Endothelial cell of umbilical vein (primary cell): ENCODE measurements around the gene CCDC171. TPM values are rescaled to one million over a fixed set of nuclear protein-coding genes. Genes with fewer than 3 reads are reported as not detected.

ENCODE experiments used
- BruUV-seq: library from RNA; stranded (reverse); fragments of 400-500 nt; replicated peaks from 2 replicates; lab custom pipeline; 2021; lab: Mats Ljungman, UMichigan
- CTCF ChIA-PET: fragments of 300-600, 350-600 bp; sonication (Branson Sonifier 250); formaldehyde crosslinking; loops from one replicate; lab custom pipeline; 2021; ENCODE audit warnings: antibody characterized with exemption, inconsistent platforms; lab: Charles Lee
- POLR2A ChIA-PET: fragments of 300-600, 350-600 bp; sonication (Branson Sonifier 250); formaldehyde crosslinking; loops from one replicate; lab custom pipeline; 2021; ENCODE audit warnings: antibody characterized with exemption, inconsistent platforms; lab: Charles Lee
- DNase-seq: peaks from one replicate; pipeline ENCODE4 v3.0.0-alpha.2; 2011; ENCODE audit warnings: low read depth, low spot score
- FAIRE-seq: peaks from 2 replicates; lab custom pipeline; 2011; peaks lifted over from hg19 to GRCh38; lab: Jason Lieb, UNC
- H2AFZ ChIP-seq: 2 replicates; pipeline ENCODE4 v1.6.0; 2012; ENCODE audit warnings: low read depth, low read length, control low read depth, inconsistent platforms
- H3K27ac ChIP-seq: 2 replicates; pipeline ENCODE4 v1.5.1; 2011; ENCODE audit warnings: low read depth, mild to moderate bottlenecking, control low read depth, low read length, moderate library complexity; ENCODE audit not compliant: insufficient read depth
- H3K27me3 ChIP-seq, 2 experiments: 2 replicates each; pipeline versions ENCODE4 v1.6.0 to v1.6.1; 2011; ENCODE audit warnings: low read length in 2 of 2, mixed read lengths in 1 of 2; ENCODE audit not compliant: control insufficient read depth in 2 of 2, insufficient read depth in 2 of 2
- H3K36me3 ChIP-seq, 2 experiments: 2 replicates in 1 of 2; 3 replicates in 1 of 2; pipeline ENCODE4 v1.5.1; 2011; ENCODE audit warnings: low read length in 2 of 2, mild to moderate bottlenecking in 1 of 2, moderate library complexity in 1 of 2; ENCODE audit not compliant: control insufficient read depth in 2 of 2, insufficient read depth in 2 of 2; ENCODE audit errors: extremely low read depth in 1 of 2
- H3K4me1 ChIP-seq: 3 replicates; pipeline ENCODE4 v1.5.1; 2011; ENCODE audit warnings: mild to moderate bottlenecking, low read length; ENCODE audit not compliant: control insufficient read depth, insufficient read depth; ENCODE audit errors: extremely low read depth
- H3K4me2 ChIP-seq: 2 replicates; pipeline ENCODE4 v1.6.1; 2011; ENCODE audit warnings: low read length, control low read depth, mixed read lengths; ENCODE audit not compliant: insufficient read depth
- H3K4me3 ChIP-seq, 3 experiments: fragments of 200-600 bp in 1 of 3; sonication (generic), shearing (Covaris generic) in 1 of 3; replicated peaks in 1 of 3; 2 replicates each; pipeline ENCODE4 v1.5.1; 2011 to 2016; ENCODE audit warnings: control low read depth in 3 of 3, low read length in 3 of 3, mild to moderate bottlenecking in 2 of 3, inconsistent platforms in 1 of 3, low read depth in 1 of 3, moderate library complexity in 1 of 3; ENCODE audit not compliant: insufficient read depth in 1 of 3
- H3K79me2 ChIP-seq: 2 replicates; pipeline ENCODE4 v1.6.0; 2012; ENCODE audit warnings: low read length, inconsistent platforms; ENCODE audit not compliant: control insufficient read depth, insufficient read depth
- H3K9ac ChIP-seq: replicated peaks from 2 replicates; pipeline ENCODE3; 2011; ENCODE audit warnings: low read length, control low read depth; ENCODE audit not compliant: insufficient read depth; ENCODE audit errors: extremely low read depth
- H3K9me1 ChIP-seq: replicated peaks from 3 replicates; pipeline ENCODE4 v1.6.0; 2011; ENCODE audit warnings: mild to moderate bottlenecking, low read length; ENCODE audit not compliant: control insufficient read depth, insufficient read depth; ENCODE audit errors: extremely low read depth
- H3K9me3 ChIP-seq: replicated peaks from 2 replicates; pipeline ENCODE4 v1.5.1; 2012; ENCODE audit warnings: low read length, inconsistent platforms; ENCODE audit not compliant: control insufficient read depth, insufficient read depth
- H4K20me1 ChIP-seq: replicated peaks from 2 replicates; pipeline ENCODE3; 2011; ENCODE audit warnings: mild to moderate bottlenecking, low read length; ENCODE audit not compliant: control insufficient read depth, insufficient read depth; ENCODE audit errors: extremely low read depth
- EZH2 ChIP-seq: IDR thresholded peaks from 2 replicates; pipeline ENCODE4 v1.6.1; 2012; ENCODE audit warnings: borderline replicate concordance, low read depth, mild to moderate bottlenecking, moderate library complexity, low read length, inconsistent platforms; ENCODE audit not compliant: severe bottlenecking
- FOS ChIP-seq: IDR thresholded peaks from 2 replicates; pipeline ENCODE4 v1.6.1; 2011; ENCODE audit warnings: mild to moderate bottlenecking, low read length, moderate library complexity, borderline replicate concordance; ENCODE audit not compliant: insufficient read depth
- GATA2 ChIP-seq: IDR thresholded peaks from 2 replicates; pipeline ENCODE4 v1.7.0; 2011; ENCODE audit warnings: low read depth, mild to moderate bottlenecking, moderate library complexity, mixed read lengths, low read length; ENCODE audit not compliant: insufficient read length, insufficient read depth
- MYC ChIP-seq: IDR thresholded peaks from one replicate; pipeline ENCODE4 v1.6.1; 2011; ENCODE audit warnings: mild to moderate bottlenecking, low read depth, low read length
- dilution Hi-C: fragments of 300-500 bp; cut with MboI; formaldehyde crosslinking; loops from one replicate; pipeline ENCODE4 v1.15.0; 2019; ENCODE audit warnings: low sequenced_read_pairs; ENCODE audit not compliant: extremely low pct_ligation_motif_present
- intact Hi-C: fragments of 100-400 bp; cut with micrococcal nuclease; formaldehyde crosslinking; loops from one replicate; pipeline ENCODE4 v1.10.0; 2022
- polyA plus RNA-seq, 4 experiments: library from polyadenylated mRNA; depleted of rRNA in 3 of 4; stranded (reverse) in 3 of 4; unstranded in 1 of 4; fragments of >200 nt; gene quantifications; 2 replicates each; pipeline versions ENCODE4 v1.2.1 to v1.2.3, GENCODE V29; 2011 to 2012; ENCODE audit warnings: missing spikeins in 1 of 4
- total RNA-seq: library from RNA; stranded (reverse); gene quantifications from 2 replicates; pipeline ENCODE4 v1.2.3, GENCODE V29; 2021
- TF ChIP-seq, protein P1 (sequence below): IDR thresholded peaks from 2 replicates; pipeline ENCODE4 v1.6.1; 2011; ENCODE audit not compliant: insufficient read depth, insufficient read length
- TF ChIP-seq, protein P2 (sequence below), 2 donors: IDR thresholded peaks; 1 replicate in 1 of 2; 2 replicates in 1 of 2; pipeline ENCODE4 v1.5.1; 2011; ENCODE audit warnings: low read length in 2 of 2, mild to moderate bottlenecking in 2 of 2, moderate library complexity in 2 of 2, control low read depth in 1 of 2, inconsistent platforms in 1 of 2, low read depth in 1 of 2; ENCODE audit not compliant: insufficient read depth in 1 of 2; ENCODE audit errors: extremely low read depth in 1 of 2

Gene CCDC171
- total and polyA plus RNA-seq, 2 donors (not counting 3 experiments of a cell fraction or from before 2014, with no cell fraction given) = 0.58 to 1.4 TPM

DNA sequence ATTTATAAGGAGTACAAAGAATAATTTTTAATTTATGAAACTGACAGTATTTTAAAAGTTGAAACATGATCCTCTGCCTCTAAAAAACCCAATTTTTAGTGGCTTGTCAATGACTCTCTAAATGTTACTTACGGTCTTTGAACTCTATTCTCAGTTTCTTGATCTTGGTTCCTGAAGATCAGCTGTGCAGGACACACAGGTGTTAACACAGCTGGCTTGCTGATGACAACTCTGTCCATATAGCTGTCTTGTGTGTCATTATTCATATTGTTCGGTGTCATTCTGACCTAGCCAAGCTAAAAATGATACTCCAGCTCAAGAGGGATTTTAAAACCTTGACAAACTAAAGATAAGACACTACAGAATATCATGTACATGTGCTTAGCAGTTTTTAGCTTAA is 314.5 kb downstream of the CCDC171 start:
- H3K79me2 ChIP-seq = no peaks in the 10 kb centered on the region
- TF ChIP-seq, protein P1, sequence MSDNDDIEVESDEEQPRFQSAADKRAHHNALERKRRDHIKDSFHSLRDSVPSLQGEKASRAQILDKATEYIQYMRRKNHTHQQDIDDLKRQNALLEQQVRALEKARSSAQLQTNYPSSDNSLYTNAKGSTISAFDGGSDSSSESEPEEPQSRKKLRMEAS = no peak
- no peak for TF ChIP-seq MYC
- TF ChIP-seq FOS = no peak
- no peak for TF ChIP-seq EZH2
- no peak for TF ChIP-seq GATA2
- TF ChIP-seq, protein P2, sequence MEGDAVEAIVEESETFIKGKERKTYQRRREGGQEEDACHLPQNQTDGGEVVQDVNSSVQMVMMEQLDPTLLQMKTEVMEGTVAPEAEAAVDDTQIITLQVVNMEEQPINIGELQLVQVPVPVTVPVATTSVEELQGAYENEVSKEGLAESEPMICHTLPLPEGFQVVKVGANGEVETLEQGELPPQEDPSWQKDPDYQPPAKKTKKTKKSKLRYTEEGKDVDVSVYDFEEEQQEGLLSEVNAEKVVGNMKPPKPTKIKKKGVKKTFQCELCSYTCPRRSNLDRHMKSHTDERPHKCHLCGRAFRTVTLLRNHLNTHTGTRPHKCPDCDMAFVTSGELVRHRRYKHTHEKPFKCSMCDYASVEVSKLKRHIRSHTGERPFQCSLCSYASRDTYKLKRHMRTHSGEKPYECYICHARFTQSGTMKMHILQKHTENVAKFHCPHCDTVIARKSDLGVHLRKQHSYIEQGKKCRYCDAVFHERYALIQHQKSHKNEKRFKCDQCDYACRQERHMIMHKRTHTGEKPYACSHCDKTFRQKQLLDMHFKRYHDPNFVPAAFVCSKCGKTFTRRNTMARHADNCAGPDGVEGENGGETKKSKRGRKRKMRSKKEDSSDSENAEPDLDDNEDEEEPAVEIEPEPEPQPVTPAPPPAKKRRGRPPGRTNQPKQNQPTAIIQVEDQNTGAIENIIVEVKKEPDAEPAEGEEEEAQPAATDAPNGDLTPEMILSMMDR (IDR thresholded peaks at IDR 0.05; ENCODE audit: extremely low read depth in 1 of 2, insufficient read depth in 1 of 2, low read depth in 1 of 2, low read length in 2 of 2) = no peak
- no peak overlapping the region for H2AFZ ChIP-seq
- CTCF ChIA-PET = interaction anchor here (0.6 to 0.7 kb wide), 2 partner anchors 11 to 854 kb away, joined by 3 read pairs; no protein-coding TSS in a partner anchor
- BruUV-seq = no TSS peak
- intact Hi-C loops (no loop called here), dilution Hi-C loops (no loop called here)
- H3K9ac ChIP-seq = no peak overlapping the region
- no peak for DNase-seq
- no peak for FAIRE-seq
- no peaks in the 10 kb centered on the region for H3K36me3 ChIP-seq
- H3K27me3 ChIP-seq = no peaks in the 10 kb centered on the region
- H3K4me3 ChIP-seq = no peak overlapping the region
- no peaks in the 10 kb centered on the region for H4K20me1 ChIP-seq
- H3K4me2 ChIP-seq = no peak overlapping the region
- H3K27ac ChIP-seq = no peak overlapping the region
- POLR2A ChIA-PET = no interaction called here
- no peaks in the 10 kb centered on the region for H3K9me3 ChIP-seq
- no peaks in the 10 kb centered on the region for H3K9me1 ChIP-seq
- no peaks in the 10 kb centered on the region for H3K4me1 ChIP-seq
